ENCODE results near the gene SLC6A1.

SLC6A1 gene

DNA sequence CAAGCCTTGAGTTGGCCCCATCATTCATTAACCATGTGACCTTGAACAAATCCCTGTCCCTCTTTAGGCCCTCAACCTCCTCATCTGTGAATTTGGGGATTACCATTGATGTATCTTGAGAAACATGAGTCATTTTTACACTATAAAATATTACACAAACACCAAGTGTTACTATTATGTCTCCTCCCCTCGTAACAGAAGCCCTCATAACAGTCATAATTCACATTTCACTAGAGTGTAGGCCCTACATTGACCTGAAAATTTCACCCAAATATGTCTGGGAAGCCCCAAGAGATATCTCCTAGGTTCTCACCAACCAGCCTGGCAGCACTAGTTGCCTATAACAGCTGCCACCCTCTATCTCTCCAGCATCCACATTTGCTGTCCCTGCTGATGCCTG lies 15.8 kb upstream of the SLC6A1 start:
- Histone ChIP-seq H3K9me2 (replicated peaks; ENCODE audit: insufficient read depth, low read length) (no peaks in the 10 kb centered on the region), H3K4me2 (ENCODE audit: low read depth, low read length, poor library complexity, severe bottlenecking) (no peak overlapping the region), H3K27me3 (ENCODE audit: low read length) (no peaks in the 10 kb centered on the region), H4K20me1 (ENCODE audit: low read depth, low read length) (no peaks in the 10 kb centered on the region), H3F3A (ENCODE audit: insufficient read depth) (no peaks in the 10 kb centered on the region), H3K4me3 (ENCODE audit: insufficient read depth, low read length, poor library complexity, severe bottlenecking) (no peak overlapping the region), H3K36me3 (ENCODE audit: low read length) (no peaks in the 10 kb centered on the region), H3K27ac (ENCODE audit: low read depth, low read length) (no peak overlapping the region), H3K9ac (ENCODE audit: low read length) (no peak overlapping the region), H3K79me2 (ENCODE audit: insufficient read depth, low read length) (no peaks in the 10 kb centered on the region), H2AFZ (ENCODE audit: low read depth, low read length, severe bottlenecking) (no peak overlapping the region), H3K9me3 (ENCODE audit: insufficient read depth, low read length) (no peaks in the 10 kb centered on the region; the same call in 1 of the 2 replicates)
- no peak for TF ChIP-seq EZH2phosphoT487 (conservative IDR thresholded peaks at IDR 0.05; ENCODE audit: low read length)
- TF ChIP-seq, protein P1, sequence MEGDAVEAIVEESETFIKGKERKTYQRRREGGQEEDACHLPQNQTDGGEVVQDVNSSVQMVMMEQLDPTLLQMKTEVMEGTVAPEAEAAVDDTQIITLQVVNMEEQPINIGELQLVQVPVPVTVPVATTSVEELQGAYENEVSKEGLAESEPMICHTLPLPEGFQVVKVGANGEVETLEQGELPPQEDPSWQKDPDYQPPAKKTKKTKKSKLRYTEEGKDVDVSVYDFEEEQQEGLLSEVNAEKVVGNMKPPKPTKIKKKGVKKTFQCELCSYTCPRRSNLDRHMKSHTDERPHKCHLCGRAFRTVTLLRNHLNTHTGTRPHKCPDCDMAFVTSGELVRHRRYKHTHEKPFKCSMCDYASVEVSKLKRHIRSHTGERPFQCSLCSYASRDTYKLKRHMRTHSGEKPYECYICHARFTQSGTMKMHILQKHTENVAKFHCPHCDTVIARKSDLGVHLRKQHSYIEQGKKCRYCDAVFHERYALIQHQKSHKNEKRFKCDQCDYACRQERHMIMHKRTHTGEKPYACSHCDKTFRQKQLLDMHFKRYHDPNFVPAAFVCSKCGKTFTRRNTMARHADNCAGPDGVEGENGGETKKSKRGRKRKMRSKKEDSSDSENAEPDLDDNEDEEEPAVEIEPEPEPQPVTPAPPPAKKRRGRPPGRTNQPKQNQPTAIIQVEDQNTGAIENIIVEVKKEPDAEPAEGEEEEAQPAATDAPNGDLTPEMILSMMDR (IDR thresholded peaks at IDR 0.05; ENCODE audit: insufficient read depth, low read length, poor library complexity, severe bottlenecking), result no peak

DNA sequence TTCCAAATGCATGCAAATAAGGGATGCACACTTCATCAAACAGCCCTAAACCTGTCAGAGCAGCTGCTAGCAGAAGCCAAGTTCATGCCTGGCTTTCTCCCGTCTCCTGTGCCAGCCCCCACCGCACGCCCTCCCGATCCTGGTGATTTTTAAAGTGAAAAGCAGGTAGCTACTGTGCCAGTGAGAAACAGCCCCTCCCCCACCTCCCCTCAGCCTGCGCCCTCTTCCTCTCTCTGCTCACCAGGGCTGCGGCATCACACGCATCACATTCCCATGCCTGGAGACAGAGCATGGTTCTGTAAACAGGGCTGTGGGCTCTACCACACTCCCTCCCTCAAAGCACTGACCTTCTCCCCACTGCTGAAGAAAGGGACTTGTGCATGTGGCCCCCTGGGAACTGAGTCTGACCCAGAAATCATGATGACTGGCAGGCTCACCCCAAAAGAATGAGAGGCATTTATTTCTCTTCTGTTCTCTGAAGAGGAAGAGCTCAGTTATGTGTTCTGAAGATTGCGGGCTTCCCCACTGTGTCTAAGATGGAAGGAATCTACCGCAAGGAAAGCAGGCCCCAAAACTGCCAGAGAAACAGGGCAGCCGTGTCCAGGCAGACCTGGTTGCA lies 14.5 kb upstream of the SLC6A1 start:
- no peaks in the 10 kb centered on the region for H3K79me2 ChIP-seq (ENCODE audit: insufficient read depth, low read length)
- no peak overlapping the region for H3K4me2 ChIP-seq (ENCODE audit: low read depth, low read length, poor library complexity, severe bottlenecking)
- H3K36me3 ChIP-seq (ENCODE audit: low read length), result no peaks in the 10 kb centered on the region
- no peaks in the 10 kb centered on the region for H3K9me2 ChIP-seq (replicated peaks; ENCODE audit: insufficient read depth, low read length)
- H3K9me3 ChIP-seq (ENCODE audit: insufficient read depth, low read length), result no peaks in the 10 kb centered on the region; the same call in 1 of the 2 replicates
- H2AFZ ChIP-seq (ENCODE audit: low read depth, low read length, severe bottlenecking), result no peak overlapping the region
- H3K27me3 ChIP-seq (ENCODE audit: low read length), result no peaks in the 10 kb centered on the region
- TF ChIP-seq, protein P1 (IDR thresholded peaks at IDR 0.05; ENCODE audit: insufficient read depth, low read length, poor library complexity, severe bottlenecking), result no peak
- no peak for TF ChIP-seq EZH2phosphoT487 (conservative IDR thresholded peaks at IDR 0.05; ENCODE audit: low read length)
- no peaks in the 10 kb centered on the region for H3F3A ChIP-seq (ENCODE audit: insufficient read depth)
- no peaks in the 10 kb centered on the region for H4K20me1 ChIP-seq (ENCODE audit: low read depth, low read length)
- no peak overlapping the region for H3K27ac ChIP-seq (ENCODE audit: low read depth, low read length)
- H3K9ac ChIP-seq (ENCODE audit: low read length), result no peak overlapping the region
- H3K4me3 ChIP-seq (ENCODE audit: insufficient read depth, low read length, poor library complexity, severe bottlenecking), result no peak overlapping the region

DNA sequence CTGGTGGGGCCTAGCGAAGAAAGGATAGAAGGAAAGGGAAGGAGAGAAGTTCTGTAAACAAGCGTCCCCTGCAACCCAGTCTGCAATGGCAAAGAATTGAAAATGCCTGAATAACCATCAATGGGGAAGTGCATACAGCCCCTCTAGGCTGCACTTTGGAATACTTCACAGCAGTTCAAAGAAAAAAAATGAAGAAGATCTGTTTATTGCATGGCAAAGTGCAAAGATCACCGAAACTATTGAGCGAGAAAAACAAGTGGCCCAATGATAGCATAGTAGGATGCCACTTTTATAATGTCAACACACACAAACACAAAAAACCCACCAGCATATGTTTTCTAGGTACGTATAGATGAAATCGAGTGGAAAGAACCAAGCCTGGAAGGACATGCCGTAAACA lies 13.6 kb upstream of the SLC6A1 start:
- H2AFZ ChIP-seq (ENCODE audit: low read depth, low read length, severe bottlenecking), result no peak overlapping the region
- no peaks in the 10 kb centered on the region for H4K20me1 ChIP-seq (ENCODE audit: low read depth, low read length)
- no peaks in the 10 kb centered on the region for H3K79me2 ChIP-seq (ENCODE audit: insufficient read depth, low read length)
- no peak overlapping the region for H3K27ac ChIP-seq (ENCODE audit: low read depth, low read length)
- no peaks in the 10 kb centered on the region for H3F3A ChIP-seq (ENCODE audit: insufficient read depth)
- H3K36me3 ChIP-seq (ENCODE audit: low read length), result no peaks in the 10 kb centered on the region
- no peak overlapping the region for H3K4me2 ChIP-seq (ENCODE audit: low read depth, low read length, poor library complexity, severe bottlenecking)
- no peak overlapping the region for H3K9ac ChIP-seq (ENCODE audit: low read length)
- TF ChIP-seq, protein P1 (IDR thresholded peaks at IDR 0.05; ENCODE audit: insufficient read depth, low read length, poor library complexity, severe bottlenecking), result no peak
- TF ChIP-seq EZH2phosphoT487 (conservative IDR thresholded peaks at IDR 0.05; ENCODE audit: low read length), result no peak
- no peak overlapping the region for H3K4me3 ChIP-seq (ENCODE audit: insufficient read depth, low read length, poor library complexity, severe bottlenecking)
- no peaks in the 10 kb centered on the region; the same call in 1 of the 2 replicates for H3K9me3 ChIP-seq (ENCODE audit: insufficient read depth, low read length)
- H3K9me2 ChIP-seq (replicated peaks; ENCODE audit: insufficient read depth, low read length), result no peaks in the 10 kb centered on the region
- no peaks in the 10 kb centered on the region for H3K27me3 ChIP-seq (ENCODE audit: low read length)

Data from SU-DHL-6 (cell line).